ENCODE measurements around the gene RBM39. TPM values are rescaled to one million over a fixed set of nuclear protein-coding genes. Genes with fewer than 3 reads are reported as not detected.
"Not testable (repeated sequence)": the region's sequence is repeated elsewhere in the genome, so short reads cannot be mapped to it uniquely, and the experiment has no call there.

The RBM39 gene
- total RNA-seq, 2 experiments from 2014 or later, result 303 to 356 TPM

GRCh38 chr20:35756404-35756803 lies 14.3 kb upstream of the RBM39 start:
- Mint-ChIP-seq H3K36me3 (ENCODE audit: low read depth) (no peaks in the 10 kb centered on the region), H3K4me3 (no peak overlapping the region), H3K27ac (no peak overlapping the region), H3K27me3 (no peaks in the 10 kb centered on the region), H3K4me1 (peaks cover 6% of the 10 kb centered on the region), H3K9me3 (ENCODE audit: low read depth) (no peaks in the 10 kb centered on the region)
- DNase-seq, result no peak
- ChIA-PET CTCF (no interaction called here), POLR2A (no interaction called here)
- intact Hi-C loops (cut with DNase I, micrococcal nuclease), result no loop called here
- ATAC-seq, result no peak

GRCh38 chr20:35750611-35751010 lies 8.6 kb upstream of the RBM39 start:
- H3K4me1 Mint-ChIP-seq, result no peaks in the 10 kb centered on the region
- no peak overlapping the region for H3K27ac Mint-ChIP-seq
- H3K36me3 Mint-ChIP-seq (ENCODE audit: low read depth), result no peaks in the 10 kb centered on the region
- no peak for ATAC-seq
- ChIA-PET CTCF (interaction anchor here (0.6 to 1.6 kb wide), 4 partner anchors 17 to 61 kb away, joined by 3 read pairs; no protein-coding TSS in a partner anchor), POLR2A (no interaction called here)
- no peaks in the 10 kb centered on the region for H3K9me3 Mint-ChIP-seq (ENCODE audit: low read depth)
- no peaks in the 10 kb centered on the region for H3K27me3 Mint-ChIP-seq
- no peak overlapping the region for H3K4me3 Mint-ChIP-seq
- no peak for DNase-seq
- intact Hi-C loops (cut with DNase I, micrococcal nuclease), result no loop called here

- not testable (repeated sequence) for H3K9me3 Mint-ChIP-seq (ENCODE audit: low read depth); ATAC-seq; DNase-seq; H3K27me3 Mint-ChIP-seq
- CTCF ChIA-PET, result interaction anchor here (0.6 to 3.3 kb wide), 8 partner anchors 24 to 357 kb away, joined by 3 to 28 read pairs (median 4); partner anchors contain the start of genes PHF20 and SCAND1
- H3K27ac Mint-ChIP-seq, result peak overlapping the region; percentile 100
- H3K36me3 Mint-ChIP-seq (ENCODE audit: low read depth), result peaks cover 28% of the 10 kb centered on the region
- peak overlapping the region; percentile 90 for H3K4me3 Mint-ChIP-seq
- peaks cover 26% of the 10 kb centered on the region for H3K4me1 Mint-ChIP-seq
- POLR2A ChIA-PET, result interaction anchor here (0.6 to 3.5 kb wide), 9 partner anchors 9 to 1947 kb away, joined by 3 to 68 read pairs (median 5); partner anchors contain the start of genes PHF20 and SCAND1
- intact Hi-C loops (cut with DNase I, micrococcal nuclease), result loop anchor here in 1 of 2 experiments (5.0 to 10.0 kb wide), 2 partner anchors 652 to 870 kb away; partner anchors contain the start of genes ACSS2, GGT7 and TRPC4AP
Observed at GRCh38 chr20:35744492-35744841, 2.4 kb upstream of the RBM39 start.

- Mint-ChIP-seq H3K27me3 (no peaks in the 10 kb centered on the region), H3K36me3 (ENCODE audit: low read depth) (peaks cover 31% of the 10 kb centered on the region), H3K4me1 (peaks cover 29% of the 10 kb centered on the region), H3K4me3 (peak overlapping the region; percentile 90), H3K9me3 (ENCODE audit: low read depth) (no peaks in the 10 kb centered on the region), H3K27ac (peak overlapping the region; percentile 100)
- ATAC-seq (peak; percentile 1), DNase-seq (peak; percentile 49)
- intact Hi-C loops (cut with DNase I, micrococcal nuclease), result loop anchor here (2.0 to 10.0 kb wide), 4 partner anchors 83 to 869 kb away; partner anchors contain the start of genes ACSS2 (in 1 of the 2), GGT7 (in 1 of the 2), TRPC4AP (in 1 of the 2) and UQCC1 (in 1 of the 2)
- ChIA-PET POLR2A (interaction anchor here (0.6 to 3.5 kb wide), 16 partner anchors 9 to 1948 kb away, joined by 3 to 68 read pairs (median 5); partner anchors contain the start of genes ITCH, PHF20 and SCAND1), CTCF (interaction anchor here (0.6 to 3.3 kb wide), 10 partner anchors 9 to 356 kb away, joined by 3 to 28 read pairs (median 5); partner anchors contain the start of genes PHF20 and SCAND1)
Observed at GRCh38 chr20:35743693-35744491, 1.8 kb upstream of the RBM39 start.

GRCh38 chr20:35742741-35743523 lies 872 bp upstream of the RBM39 start:
- Mint-ChIP-seq H3K4me3 (peak overlapping the region; percentile 90), H3K27me3 (no peaks in the 10 kb centered on the region), H3K4me1 (peaks cover 39% of the 10 kb centered on the region), H3K36me3 (ENCODE audit: low read depth) (peaks cover 41% of the 10 kb centered on the region), H3K27ac (peak overlapping the region; percentile 100), H3K9me3 (ENCODE audit: low read depth) (no peaks in the 10 kb centered on the region)
- ATAC-seq (no peak), DNase-seq (no peak)
- POLR2A ChIA-PET, result interaction anchor here (0.5 to 3.5 kb wide), 31 partner anchors 8 to 1380 kb away, joined by 3 to 68 read pairs (median 5); partner anchors contain the start of genes CEP250, CPNE1, ITCH and NFS1
- CTCF ChIA-PET, result interaction anchor here (0.9 to 3.3 kb wide), 7 partner anchors 12 to 211 kb away, joined by 4 to 28 read pairs (median 9); partner anchors contain the start of genes PHF20 and SCAND1
- intact Hi-C loops (cut with DNase I, micrococcal nuclease), result loop anchor here (1.0 to 10.0 kb wide), 13 partner anchors 29 to 868 kb away; partner anchors contain the start of genes PHF20 (in 2 of the 2), SCAND1 (in 2 of the 2), ACSS2 (in 1 of the 2) and CEP250 (in 1 of the 2)

GRCh38 chr20:35739294-35740163 lies 2.5 kb downstream of the RBM39 start:
- peaks cover 57% of the 10 kb centered on the region for H3K4me1 Mint-ChIP-seq
- peaks cover 72% of the 10 kb centered on the region for H3K36me3 Mint-ChIP-seq (ENCODE audit: low read depth)
- H3K27ac Mint-ChIP-seq, result peak overlapping the region; percentile 89
- no peaks in the 10 kb centered on the region for H3K27me3 Mint-ChIP-seq
- intact Hi-C loops (cut with DNase I, micrococcal nuclease), result loop anchor here in 1 of 2 experiments (2.0 to 10.0 kb wide), 3 partner anchors 145 to 865 kb away; partner anchors contain the start of genes ACSS2, GGT7 and TRPC4AP
- no peak for DNase-seq
- H3K4me3 Mint-ChIP-seq, result peak overlapping the region; percentile 90
- ChIA-PET CTCF (interaction anchor here (0.6 to 2.6 kb wide), 10 partner anchors 9 to 78 kb away, joined by 3 to 14 read pairs (median 5); partner anchors contain the start of genes NFS1, PHF20 and ROMO1), POLR2A (interaction anchor here (0.5 to 1.8 kb wide), 7 partner anchors 9 to 73 kb away, joined by 3 to 12 read pairs (median 5); partner anchors contain the start of gene PHF20)
- H3K9me3 Mint-ChIP-seq (ENCODE audit: low read depth), result no peaks in the 10 kb centered on the region
- ATAC-seq, result no peak

GRCh38 chr20:35738410-35739179 lies 3.5 kb downstream of the RBM39 start:
- Mint-ChIP-seq H3K4me1 (peaks cover 57% of the 10 kb centered on the region), H3K27ac (peak overlapping the region; percentile 84), H3K4me3 (peak overlapping the region; percentile 71), H3K9me3 (ENCODE audit: low read depth) (no peaks in the 10 kb centered on the region), H3K27me3 (no peaks in the 10 kb centered on the region), H3K36me3 (ENCODE audit: low read depth) (peaks cover 81% of the 10 kb centered on the region)
- ChIA-PET CTCF (interaction anchor here (0.6 to 2.6 kb wide), 6 partner anchors 8 to 119 kb away, joined by 3 to 14 read pairs (median 3); partner anchors contain the start of genes NFS1 and ROMO1), POLR2A (interaction anchor here (1.0 to 1.8 kb wide), 5 partner anchors 8 to 33 kb away, joined by 3 to 12 read pairs (median 6); partner anchors contain the start of gene PHF20)
- DNase-seq (no peak), ATAC-seq (no peak)
- intact Hi-C loops (cut with DNase I, micrococcal nuclease), result no loop called here

GRCh38 chr20:35737865-35738333 lies 4.2 kb downstream of the RBM39 start:
- ChIA-PET CTCF (interaction anchor here (0.6 to 1.4 kb wide), 2 partner anchors 17 to 119 kb away, joined by 3 read pairs; no protein-coding TSS in a partner anchor), POLR2A (interaction anchor here (0.8 to 1.4 kb wide), 3 partner anchors 10 to 26 kb away, joined by 3 to 12 read pairs (median 12); no protein-coding TSS in a partner anchor)
- no peaks in the 10 kb centered on the region for H3K27me3 Mint-ChIP-seq

GRCh38 chr20:35735826-35736470 lies 6.1 kb downstream of the RBM39 start:
- Mint-ChIP-seq H3K27ac (peak overlapping the region; percentile 53), H3K27me3 (no peaks in the 10 kb centered on the region), H3K4me1 (peaks cover 72% of the 10 kb centered on the region), H3K4me3 (peak overlapping the region; percentile 23), H3K36me3 (ENCODE audit: low read depth) (peaks cover 85% of the 10 kb centered on the region), H3K9me3 (ENCODE audit: low read depth) (no peaks in the 10 kb centered on the region)
- DNase-seq (no peak), ATAC-seq (no peak)
- intact Hi-C loops (cut with DNase I, micrococcal nuclease), result loop anchor here (1.0 to 2.0 kb wide), 3 partner anchors 10 to 27 kb away; no protein-coding TSS in a partner anchor
- ChIA-PET CTCF (interaction anchor here (0.7 to 1.5 kb wide), 4 partner anchors 9 to 148 kb away, joined by 3 to 5 read pairs (median 4); no protein-coding TSS in a partner anchor), POLR2A (interaction anchor here (0.5 to 2.3 kb wide), 7 partner anchors 8 to 76 kb away, joined by 3 to 13 read pairs (median 5); no protein-coding TSS in a partner anchor)

More at GRCh38 chr20:35737865-35738333, 4.2 kb downstream of the RBM39 start:
- Mint-ChIP-seq H3K27ac (peak overlapping the region; percentile 84), H3K4me3 (peak overlapping the region; percentile 71), H3K4me1 (peaks cover 59% of the 10 kb centered on the region), H3K36me3 (ENCODE audit: low read depth) (peaks cover 87% of the 10 kb centered on the region), H3K9me3 (ENCODE audit: low read depth) (no peaks in the 10 kb centered on the region)
- intact Hi-C loops (cut with DNase I, micrococcal nuclease), result no loop called here
- no peak for DNase-seq
- ATAC-seq, result no peak

All from activated CD4-positive, alpha-beta T cell treated with anti-CD3 and anti-CD28 coated beads for 36 hours (primary cell).